Limb (tissue), 2 donors: ENCODE data around the gene SH3BP2.

Source experiments
- DNase-seq, 2 donors: peaks; one replicate each; pipeline ENCODE4 v3.0.0-alpha.2; 2016; ENCODE audit errors: extremely low spot score in 2 of 2

Gene SH3BP2

GRCh38 chr4:2790583-2791517, 2.0 kb upstream of the SH3BP2 start:
- DNase-seq, result peak in 1 of 2 donors; percentile 35

GRCh38 chr4:2791518-2792395, 1.1 kb upstream of the SH3BP2 start:
- peak in 1 of 2 donors; percentile 33 for DNase-seq

- DNase-seq, result no peak
Observed at GRCh38 chr4:2792396-2792710, 532 bp upstream of the SH3BP2 start.

GRCh38 chr4:2793586-2794485, 951 bp downstream of the SH3BP2 start:
- DNase-seq, result peak in 1 of 2 donors; percentile 36

- DNase-seq, result peak in 1 of 2 donors; percentile 38
Observed at GRCh38 chr4:2794486-2795299, 1.8 kb downstream of the SH3BP2 start.

GRCh38 chr4:2795300-2795892, 2.5 kb downstream of the SH3BP2 start:
- DNase-seq, result peak in 1 of 2 donors; percentile 39

- peak in 1 of 2 donors; percentile 50 for DNase-seq
Observed at GRCh38 chr4:2795893-2796848, 3.3 kb downstream of the SH3BP2 start.

- no peak for DNase-seq
Observed at GRCh38 chr4:2796849-2797544, 4.1 kb downstream of the SH3BP2 start.

- DNase-seq, result no peak
Observed at GRCh38 chr4:2797545-2798305, 4.8 kb downstream of the SH3BP2 start.

GRCh38 chr4:2798399-2799223, 5.7 kb downstream of the SH3BP2 start:
- DNase-seq, result peak; percentile 68 to 81

- peak in 1 of 2 donors; percentile 43 for DNase-seq
Observed at GRCh38 chr4:2799224-2799911, 6.5 kb downstream of the SH3BP2 start.

GRCh38 chr4:2799971-2800690, 7.2 kb downstream of the SH3BP2 start:
- DNase-seq, result peak in 1 of 2 donors; percentile 61

GRCh38 chr4:2800691-2801596, 8.1 kb downstream of the SH3BP2 start:
- peak; percentile 86 to 91 for DNase-seq
